ENCODE data around the gene AFAP1.

The AFAP1 gene

GRCh38 chr4:7759635-7760034 lies 180.0 kb downstream of the AFAP1 start:
- Histone ChIP-seq H3K4me1 (ENCODE audit: control insufficient read depth, insufficient read depth, low read length) (no peaks in the 10 kb centered on the region; the same call in 1 of the 2 replicates), H3K27ac (ENCODE audit: extremely low read depth, low read depth, low read length) (no peak overlapping the region), H3K4me3 (ENCODE audit: low read depth, low read length) (no peak overlapping the region), H3K36me3 (ENCODE audit: control insufficient read depth in 2 of 2, insufficient read depth in 1 of 2, low read length in 2 of 2) (peaks cover 0 to 2% of the 10 kb centered on the region in 2 experiments; a peak in 1 of 3 replicates), H3K9me3 (ENCODE audit: control insufficient read depth, insufficient read depth, low read depth, low read length) (no peaks in the 10 kb centered on the region)
- TF ChIP-seq ZNF341 (tag by site-specific recombination; IDR thresholded peaks at IDR 0.05; ENCODE audit: low read depth), result no peak
- no peak for TF ChIP-seq HOXD13 (CRISPR knock-in tag; IDR thresholded peaks at IDR 0.05; ENCODE audit: borderline replicate concordance)
- TF ChIP-seq ZNF837 (tag by site-specific recombination; IDR thresholded peaks at IDR 0.05), result no peak
- no peak for TF ChIP-seq ZNF266 (tag by site-specific recombination; IDR thresholded peaks at IDR 0.05; ENCODE audit: low read depth)
- TF ChIP-seq ZNF677 (tag by site-specific recombination; IDR thresholded peaks at IDR 0.05), result no peak
- no peak for TF ChIP-seq ZNF704 (tag by site-specific recombination; IDR thresholded peaks at IDR 0.05)
- no peak for TF ChIP-seq ZBTB7A (tag by site-specific recombination; IDR thresholded peaks at IDR 0.05; ENCODE audit: low read depth)
- TF ChIP-seq ZXDB (tag by site-specific recombination; IDR thresholded peaks at IDR 0.05), result no peak
- TF ChIP-seq EGR2 (tag by site-specific recombination; IDR thresholded peaks at IDR 0.05; ENCODE audit: low read depth), result no peak
- TF ChIP-seq ZNF211 (tag by site-specific recombination; IDR thresholded peaks at IDR 0.05; ENCODE audit: low read depth), result no peak
- TF ChIP-seq INSM2 (tag by site-specific recombination; IDR thresholded peaks at IDR 0.05), result no peak
- TF ChIP-seq ZNF596 (tag by site-specific recombination; IDR thresholded peaks at IDR 0.05), result no peak
- TF ChIP-seq ZBTB48 (tag by site-specific recombination; IDR thresholded peaks at IDR 0.05), result no peak
- TF ChIP-seq ZNF600 (tag by site-specific recombination; IDR thresholded peaks at IDR 0.05), result no peak
- no peak for TF ChIP-seq ZFP69B (tag by site-specific recombination; IDR thresholded peaks at IDR 0.05)
- no peak for TF ChIP-seq IKZF3 (tag by site-specific recombination; IDR thresholded peaks at IDR 0.05)
- POLR2A ChIA-PET, result no interaction called here
- CTCF ChIA-PET, result interaction anchor here (0.6 to 1.2 kb wide), 3 partner anchors 8 to 178 kb away, joined by 3 to 4 read pairs (median 3); no protein-coding TSS in a partner anchor

GRCh38 chr4:7759216-7759615 lies 180.4 kb downstream of the AFAP1 start:
- POLR2A ChIA-PET, result no interaction called here
- peaks cover 0 to 2% of the 10 kb centered on the region in 2 experiments; a peak in 1 of 3 replicates for H3K36me3 ChIP-seq (ENCODE audit: control insufficient read depth in 2 of 2, insufficient read depth in 1 of 2, low read length in 2 of 2)
- CTCF ChIA-PET, result interaction anchor here (0.6 to 1.4 kb wide), 4 partner anchors 8 to 63 kb away, joined by 3 to 6 read pairs (median 4); no protein-coding TSS in a partner anchor
- TF ChIP-seq ZNF530 (tag by site-specific recombination; IDR thresholded peaks at IDR 0.05; ENCODE audit: low read depth) (no peak), ELK4 (IDR thresholded peaks at IDR 0.05; ENCODE audit: borderline replicate concordance, low read depth, low read length) (no peak), ZNF501 (tag by site-specific recombination; IDR thresholded peaks at IDR 0.05) (no peak), ZNF585B (tag by site-specific recombination; IDR thresholded peaks at IDR 0.05) (no peak), ZNF335 (tag by site-specific recombination; conservative IDR thresholded peaks at IDR 0.05) (no peak), ZFP41 (tag by site-specific recombination; IDR thresholded peaks at IDR 0.05; ENCODE audit: borderline replicate concordance) (no peak), SP2 (tag by site-specific recombination; IDR thresholded peaks at IDR 0.05) (no peak), ZNF280D (tag by site-specific recombination; IDR thresholded peaks at IDR 0.05) (no peak), ZNF488 (tag by site-specific recombination; IDR thresholded peaks at IDR 0.05) (no peak), HIC1 (tag by site-specific recombination; IDR thresholded peaks at IDR 0.05) (no peak), ZNF24 (tag by site-specific recombination; IDR thresholded peaks at IDR 0.05) (no peak)

More at GRCh38 chr4:7759216-7759615, 180.4 kb downstream of the AFAP1 start:
- H3K9me3 ChIP-seq (ENCODE audit: control insufficient read depth, insufficient read depth, low read depth, low read length), result no peaks in the 10 kb centered on the region
- no peaks in the 10 kb centered on the region; the same call in 1 of the 2 replicates for H3K4me1 ChIP-seq (ENCODE audit: control insufficient read depth, insufficient read depth, low read length)
- H3K4me3 ChIP-seq (ENCODE audit: low read depth, low read length), result no peak overlapping the region
- H3K27ac ChIP-seq (ENCODE audit: extremely low read depth, low read depth, low read length), result no peak overlapping the region
